GM12874 (cell line): Measurements from ENCODE around the gene MIB2.

ENCODE experiments used
- CTCF ChIP-seq: IDR thresholded peaks from 2 replicates; pipeline ENCODE4 v1.5.1; 2011; ENCODE audit warnings: low read depth, mild to moderate bottlenecking, control low read depth, low read length, moderate library complexity; ENCODE audit not compliant: insufficient read depth

MIB2 gene

GRCh38 chr1:1613509-1614082 lies 1.7 kb upstream of the MIB2 start:
- TF ChIP-seq CTCF, result no peak

GRCh38 chr1:1614204-1614953 lies 921 bp upstream of the MIB2 start:
- no peak for TF ChIP-seq CTCF

GRCh38 chr1:1614954-1615255 lies 395 bp upstream of the MIB2 start:
- no peak for TF ChIP-seq CTCF

- no peak for TF ChIP-seq CTCF
Observed at GRCh38 chr1:1616045-1616790, 918 bp downstream of the MIB2 start.

GRCh38 chr1:1616838-1617237 lies 1.5 kb downstream of the MIB2 start:
- no peak for TF ChIP-seq CTCF

- TF ChIP-seq CTCF, result no peak
Observed at GRCh38 chr1:1617516-1617915, 2.2 kb downstream of the MIB2 start.

- no peak for TF ChIP-seq CTCF
Observed at GRCh38 chr1:1617925-1618324, 2.6 kb downstream of the MIB2 start.
